WTC11 (cell line): ENCODE results near the gene TMEM9. TPM values are rescaled to one million over a fixed set of nuclear protein-coding genes. Genes with fewer than 3 reads are reported as not detected.

Experiments used
- ATAC-seq: fragments of 200-7000 bp; cut with Tn5 transposase; 2 replicates; pipeline ENCODE4 v1.10.0; 2021; ENCODE audit warnings: mild to moderate bottlenecking, moderate library complexity
- CTCF ChIA-PET: fragments of 300-600 bp; sonication (Branson Sonifier 250); formaldehyde crosslinking; loops from one replicate; lab custom pipeline; 2021; ENCODE audit warnings: antibody characterized with exemption; lab: Charles Lee
- POLR2A ChIA-PET: fragments of 350-600 bp; sonication (Branson Sonifier 250); formaldehyde crosslinking; loops from one replicate; lab custom pipeline; 2021; ENCODE audit warnings: antibody characterized with exemption; lab: Charles Lee
- DNase-seq: peaks from one replicate; pipeline ENCODE4 v3.0.0; 2021; ENCODE audit warnings: low spot score
- H3K27ac Mint-ChIP-seq: 2 replicates; pipeline ENCODE4 v1.8.0; 2021; ENCODE audit warnings: mixed read lengths
- H3K27me3 Mint-ChIP-seq: 2 replicates; pipeline ENCODE4 v1.8.0; 2021; ENCODE audit warnings: low read depth, mild to moderate bottlenecking, moderate library complexity, mixed read lengths
- H3K36me3 Mint-ChIP-seq: 2 replicates; pipeline ENCODE4 v1.8.0; 2021; ENCODE audit warnings: mixed read lengths
- H3K4me1 Mint-ChIP-seq: 2 replicates; pipeline ENCODE4 v1.8.0; 2022; ENCODE audit warnings: mixed read lengths
- H3K4me3 Mint-ChIP-seq: 2 replicates; pipeline ENCODE4 v1.8.0; 2021; ENCODE audit warnings: mild to moderate bottlenecking, moderate library complexity, mixed read lengths
- H3K9me3 Mint-ChIP-seq: 2 replicates; pipeline ENCODE4 v1.8.0; 2021; ENCODE audit warnings: mixed read lengths
- EMX1 ChIP-seq: fragments of 250-450 bp; sonication (Bioruptor Pico); IDR thresholded peaks from 2 replicates; pipeline ENCODE4 v1.8.0; 2021; ENCODE audit warnings: mild to moderate bottlenecking
- HMGA2 ChIP-seq: fragments of 250-450 bp; sonication (Bioruptor Pico); IDR thresholded peaks from 2 replicates; pipeline ENCODE4 v1.4.0; 2021; ENCODE audit warnings: mild to moderate bottlenecking, moderate library complexity
- IRF2 ChIP-seq: sonication (generic); formaldehyde crosslinking; IDR thresholded peaks from 2 replicates; pipeline ENCODE4 v1.8.0; 2022; ENCODE audit warnings: low read depth, missing genetic modification reagents, borderline replicate concordance
- MXD4 ChIP-seq: fragments of 250-450 bp; sonication (Bioruptor Pico); IDR thresholded peaks from 2 replicates; pipeline ENCODE4 v1.8.0; 2021; ENCODE audit warnings: mild to moderate bottlenecking, moderate library complexity, borderline replicate concordance
- NFE2L1 ChIP-seq: sonication (generic); formaldehyde crosslinking; IDR thresholded peaks from 2 replicates; pipeline ENCODE4 v1.8.1; 2023; ENCODE audit warnings: missing genetic modification reagents
- NFYB ChIP-seq: sonication (generic); formaldehyde crosslinking; conservative IDR thresholded peaks from 2 replicates; pipeline ENCODE4 v1.8.0; 2022; ENCODE audit warnings: low read depth, missing genetic modification reagents
- NR2C2 ChIP-seq: sonication (generic); formaldehyde crosslinking; IDR thresholded peaks from 2 replicates; pipeline ENCODE4 v1.8.0; 2022; ENCODE audit warnings: mild to moderate bottlenecking, missing genetic modification reagents
- RORB ChIP-seq: fragments of 250-450 bp; sonication (Bioruptor Pico); IDR thresholded peaks from 2 replicates; pipeline ENCODE4 v1.9.0; 2021; ENCODE audit warnings: mild to moderate bottlenecking
- SMAD3 ChIP-seq: sonication (generic); formaldehyde crosslinking; IDR thresholded peaks from 2 replicates; pipeline ENCODE4 v1.8.0; 2022; ENCODE audit warnings: missing genetic modification reagents, mild to moderate bottlenecking, borderline replicate concordance
- TP53 ChIP-seq: sonication (generic); formaldehyde crosslinking; IDR thresholded peaks from 2 replicates; pipeline ENCODE4 v1.8.1; 2023; ENCODE audit warnings: mild to moderate bottlenecking, missing genetic modification reagents
- ZNF232 ChIP-seq: sonication (generic); formaldehyde crosslinking; IDR thresholded peaks from 2 replicates; pipeline ENCODE4 v1.8.0; 2022; ENCODE audit warnings: mild to moderate bottlenecking, missing genetic modification reagents
- total RNA-seq: library from RNA; stranded (reverse); gene quantifications from 3 replicates; pipeline ENCODE4 v1.2.3, GENCODE V29; 2021
- TF ChIP-seq, protein P1 (sequence below): sonication (generic); formaldehyde crosslinking; IDR thresholded peaks from 2 replicates; pipeline ENCODE4 v1.8.0; 2023; ENCODE audit warnings: missing genetic modification reagents
- TF ChIP-seq, protein P2 (sequence below): sonication (generic); formaldehyde crosslinking; IDR thresholded peaks from 2 replicates; pipeline ENCODE4 v1.8.1; 2022; ENCODE audit warnings: missing genetic modification reagents, borderline replicate concordance
- TF ChIP-seq, protein P3 (sequence below): sonication (generic); formaldehyde crosslinking; IDR thresholded peaks from 2 replicates; pipeline ENCODE4 v1.8.1; 2023; ENCODE audit warnings: mild to moderate bottlenecking, missing genetic modification reagents, moderate library complexity
- TF ChIP-seq, protein P4 (sequence below): sonication (generic); formaldehyde crosslinking; IDR thresholded peaks from 2 replicates; pipeline ENCODE4 v1.8.1; 2022; ENCODE audit warnings: low read depth, missing genetic modification reagents, borderline replicate concordance
- TF ChIP-seq, protein P5 (sequence below): sonication (generic); formaldehyde crosslinking; conservative IDR thresholded peaks from 2 replicates; pipeline ENCODE4 v1.8.1; 2023; ENCODE audit warnings: mild to moderate bottlenecking, low read depth, missing genetic modification reagents, moderate library complexity
- TF ChIP-seq, protein P6 (sequence below): sonication (generic); formaldehyde crosslinking; IDR thresholded peaks from 2 replicates; pipeline ENCODE4 v1.8.1; 2023; ENCODE audit warnings: mild to moderate bottlenecking, missing genetic modification reagents
- TF ChIP-seq, protein P7 (sequence below): sonication (generic); formaldehyde crosslinking; IDR thresholded peaks from 2 replicates; pipeline ENCODE4 v1.8.1; 2023; ENCODE audit warnings: mild to moderate bottlenecking, missing genetic modification reagents, borderline replicate concordance
- TF ChIP-seq, protein P8 (sequence below): fragments of 250-450 bp; sonication (Bioruptor Pico); IDR thresholded peaks from 2 replicates; pipeline ENCODE4 v1.9.0; 2021; ENCODE audit warnings: mild to moderate bottlenecking
- TF ChIP-seq, protein P9 (sequence below): fragments of 250-450 bp; sonication (Bioruptor Pico); IDR thresholded peaks from 2 replicates; pipeline ENCODE4 v2.1.2; 2022; ENCODE audit warnings: mild to moderate bottlenecking, moderate library complexity

The TMEM9 gene
- total RNA-seq, 1 experiment from 2014 or later = 97.5 TPM

DNA sequence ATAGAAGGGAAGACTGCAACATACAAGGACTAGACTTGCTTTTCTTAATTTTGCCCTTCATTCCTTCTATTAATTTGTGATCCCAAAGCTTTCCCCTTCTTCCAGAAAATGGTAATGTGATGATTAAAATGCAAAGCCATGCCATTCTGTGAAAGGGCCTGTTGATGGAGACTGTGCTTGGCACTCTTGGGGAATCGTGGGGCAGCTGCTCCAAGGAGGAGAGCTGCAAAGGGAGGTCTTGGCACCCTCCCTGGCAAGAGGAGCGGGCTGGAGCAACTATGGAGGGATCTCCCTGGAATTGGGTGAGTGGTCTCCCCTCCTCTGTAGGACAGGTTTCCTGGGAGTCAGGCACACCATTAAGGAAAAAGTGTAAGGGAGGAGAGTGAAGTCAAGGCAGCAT, 58.7 kb downstream of the TMEM9 start:
- no peaks in the 10 kb centered on the region for H3K9me3 Mint-ChIP-seq
- no peak for DNase-seq
- ChIA-PET POLR2A (no interaction called here), CTCF (interaction anchor here (1.5 to 3.0 kb wide), 3 partner anchors 10 to 58 kb away, joined by 3 to 14 read pairs (median 10); partner anchors contain the start of gene TMEM9)
- no peaks in the 10 kb centered on the region for H3K27me3 Mint-ChIP-seq
- H3K27ac Mint-ChIP-seq = no peak overlapping the region
- H3K36me3 Mint-ChIP-seq = no peaks in the 10 kb centered on the region
- no peak overlapping the region for H3K4me3 Mint-ChIP-seq
- TF ChIP-seq, protein P1, sequence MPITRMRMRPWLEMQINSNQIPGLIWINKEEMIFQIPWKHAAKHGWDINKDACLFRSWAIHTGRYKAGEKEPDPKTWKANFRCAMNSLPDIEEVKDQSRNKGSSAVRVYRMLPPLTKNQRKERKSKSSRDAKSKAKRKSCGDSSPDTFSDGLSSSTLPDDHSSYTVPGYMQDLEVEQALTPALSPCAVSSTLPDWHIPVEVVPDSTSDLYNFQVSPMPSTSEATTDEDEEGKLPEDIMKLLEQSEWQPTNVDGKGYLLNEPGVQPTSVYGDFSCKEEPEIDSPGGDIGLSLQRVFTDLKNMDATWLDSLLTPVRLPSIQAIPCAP = no peak
- TF ChIP-seq, protein P2, sequence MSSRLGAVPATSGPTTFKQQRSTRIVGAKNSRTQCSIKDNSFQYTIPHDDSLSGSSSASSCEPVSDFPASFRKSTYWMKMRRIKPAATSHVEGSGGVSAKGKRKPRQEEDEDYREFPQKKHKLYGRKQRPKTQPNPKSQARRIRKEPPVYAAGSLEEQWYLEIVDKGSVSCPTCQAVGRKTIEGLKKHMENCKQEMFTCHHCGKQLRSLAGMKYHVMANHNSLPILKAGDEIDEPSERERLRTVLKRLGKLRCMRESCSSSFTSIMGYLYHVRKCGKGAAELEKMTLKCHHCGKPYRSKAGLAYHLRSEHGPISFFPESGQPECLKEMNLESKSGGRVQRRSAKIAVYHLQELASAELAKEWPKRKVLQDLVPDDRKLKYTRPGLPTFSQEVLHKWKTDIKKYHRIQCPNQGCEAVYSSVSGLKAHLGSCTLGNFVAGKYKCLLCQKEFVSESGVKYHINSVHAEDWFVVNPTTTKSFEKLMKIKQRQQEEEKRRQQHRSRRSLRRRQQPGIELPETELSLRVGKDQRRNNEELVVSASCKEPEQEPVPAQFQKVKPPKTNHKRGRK (CRISPR knock-in tag) = no peak
- TF ChIP-seq, protein P3, sequence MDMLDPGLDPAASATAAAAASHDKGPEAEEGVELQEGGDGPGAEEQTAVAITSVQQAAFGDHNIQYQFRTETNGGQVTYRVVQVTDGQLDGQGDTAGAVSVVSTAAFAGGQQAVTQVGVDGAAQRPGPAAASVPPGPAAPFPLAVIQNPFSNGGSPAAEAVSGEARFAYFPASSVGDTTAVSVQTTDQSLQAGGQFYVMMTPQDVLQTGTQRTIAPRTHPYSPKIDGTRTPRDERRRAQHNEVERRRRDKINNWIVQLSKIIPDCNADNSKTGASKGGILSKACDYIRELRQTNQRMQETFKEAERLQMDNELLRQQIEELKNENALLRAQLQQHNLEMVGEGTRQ (CRISPR knock-in tag) = no peak
- TF ChIP-seq RORB (CRISPR knock-in tag) = no peak
- TF ChIP-seq, protein P4, sequence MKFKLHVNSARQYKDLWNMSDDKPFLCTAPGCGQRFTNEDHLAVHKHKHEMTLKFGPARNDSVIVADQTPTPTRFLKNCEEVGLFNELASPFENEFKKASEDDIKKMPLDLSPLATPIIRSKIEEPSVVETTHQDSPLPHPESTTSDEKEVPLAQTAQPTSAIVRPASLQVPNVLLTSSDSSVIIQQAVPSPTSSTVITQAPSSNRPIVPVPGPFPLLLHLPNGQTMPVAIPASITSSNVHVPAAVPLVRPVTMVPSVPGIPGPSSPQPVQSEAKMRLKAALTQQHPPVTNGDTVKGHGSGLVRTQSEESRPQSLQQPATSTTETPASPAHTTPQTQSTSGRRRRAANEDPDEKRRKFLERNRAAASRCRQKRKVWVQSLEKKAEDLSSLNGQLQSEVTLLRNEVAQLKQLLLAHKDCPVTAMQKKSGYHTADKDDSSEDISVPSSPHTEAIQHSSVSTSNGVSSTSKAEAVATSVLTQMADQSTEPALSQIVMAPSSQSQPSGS = no peak
- no peak for TF ChIP-seq SMAD3 (CRISPR knock-in tag)
- TF ChIP-seq, protein P5, sequence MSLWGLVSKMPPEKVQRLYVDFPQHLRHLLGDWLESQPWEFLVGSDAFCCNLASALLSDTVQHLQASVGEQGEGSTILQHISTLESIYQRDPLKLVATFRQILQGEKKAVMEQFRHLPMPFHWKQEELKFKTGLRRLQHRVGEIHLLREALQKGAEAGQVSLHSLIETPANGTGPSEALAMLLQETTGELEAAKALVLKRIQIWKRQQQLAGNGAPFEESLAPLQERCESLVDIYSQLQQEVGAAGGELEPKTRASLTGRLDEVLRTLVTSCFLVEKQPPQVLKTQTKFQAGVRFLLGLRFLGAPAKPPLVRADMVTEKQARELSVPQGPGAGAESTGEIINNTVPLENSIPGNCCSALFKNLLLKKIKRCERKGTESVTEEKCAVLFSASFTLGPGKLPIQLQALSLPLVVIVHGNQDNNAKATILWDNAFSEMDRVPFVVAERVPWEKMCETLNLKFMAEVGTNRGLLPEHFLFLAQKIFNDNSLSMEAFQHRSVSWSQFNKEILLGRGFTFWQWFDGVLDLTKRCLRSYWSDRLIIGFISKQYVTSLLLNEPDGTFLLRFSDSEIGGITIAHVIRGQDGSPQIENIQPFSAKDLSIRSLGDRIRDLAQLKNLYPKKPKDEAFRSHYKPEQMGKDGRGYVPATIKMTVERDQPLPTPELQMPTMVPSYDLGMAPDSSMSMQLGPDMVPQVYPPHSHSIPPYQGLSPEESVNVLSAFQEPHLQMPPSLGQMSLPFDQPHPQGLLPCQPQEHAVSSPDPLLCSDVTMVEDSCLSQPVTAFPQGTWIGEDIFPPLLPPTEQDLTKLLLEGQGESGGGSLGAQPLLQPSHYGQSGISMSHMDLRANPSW = no peak
- no peak for TF ChIP-seq TP53 (CRISPR knock-in tag)
- TF ChIP-seq, protein P6, sequence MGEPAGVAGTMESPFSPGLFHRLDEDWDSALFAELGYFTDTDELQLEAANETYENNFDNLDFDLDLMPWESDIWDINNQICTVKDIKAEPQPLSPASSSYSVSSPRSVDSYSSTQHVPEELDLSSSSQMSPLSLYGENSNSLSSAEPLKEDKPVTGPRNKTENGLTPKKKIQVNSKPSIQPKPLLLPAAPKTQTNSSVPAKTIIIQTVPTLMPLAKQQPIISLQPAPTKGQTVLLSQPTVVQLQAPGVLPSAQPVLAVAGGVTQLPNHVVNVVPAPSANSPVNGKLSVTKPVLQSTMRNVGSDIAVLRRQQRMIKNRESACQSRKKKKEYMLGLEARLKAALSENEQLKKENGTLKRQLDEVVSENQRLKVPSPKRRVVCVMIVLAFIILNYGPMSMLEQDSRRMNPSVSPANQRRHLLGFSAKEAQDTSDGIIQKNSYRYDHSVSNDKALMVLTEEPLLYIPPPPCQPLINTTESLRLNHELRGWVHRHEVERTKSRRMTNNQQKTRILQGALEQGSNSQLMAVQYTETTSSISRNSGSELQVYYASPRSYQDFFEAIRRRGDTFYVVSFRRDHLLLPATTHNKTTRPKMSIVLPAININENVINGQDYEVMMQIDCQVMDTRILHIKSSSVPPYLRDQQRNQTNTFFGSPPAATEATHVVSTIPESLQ (CRISPR knock-in tag) = no peak
- TF ChIP-seq HMGA2 (CRISPR knock-in tag) = no peak
- no peak for TF ChIP-seq NFYB (CRISPR knock-in tag)
- TF ChIP-seq, protein P7, sequence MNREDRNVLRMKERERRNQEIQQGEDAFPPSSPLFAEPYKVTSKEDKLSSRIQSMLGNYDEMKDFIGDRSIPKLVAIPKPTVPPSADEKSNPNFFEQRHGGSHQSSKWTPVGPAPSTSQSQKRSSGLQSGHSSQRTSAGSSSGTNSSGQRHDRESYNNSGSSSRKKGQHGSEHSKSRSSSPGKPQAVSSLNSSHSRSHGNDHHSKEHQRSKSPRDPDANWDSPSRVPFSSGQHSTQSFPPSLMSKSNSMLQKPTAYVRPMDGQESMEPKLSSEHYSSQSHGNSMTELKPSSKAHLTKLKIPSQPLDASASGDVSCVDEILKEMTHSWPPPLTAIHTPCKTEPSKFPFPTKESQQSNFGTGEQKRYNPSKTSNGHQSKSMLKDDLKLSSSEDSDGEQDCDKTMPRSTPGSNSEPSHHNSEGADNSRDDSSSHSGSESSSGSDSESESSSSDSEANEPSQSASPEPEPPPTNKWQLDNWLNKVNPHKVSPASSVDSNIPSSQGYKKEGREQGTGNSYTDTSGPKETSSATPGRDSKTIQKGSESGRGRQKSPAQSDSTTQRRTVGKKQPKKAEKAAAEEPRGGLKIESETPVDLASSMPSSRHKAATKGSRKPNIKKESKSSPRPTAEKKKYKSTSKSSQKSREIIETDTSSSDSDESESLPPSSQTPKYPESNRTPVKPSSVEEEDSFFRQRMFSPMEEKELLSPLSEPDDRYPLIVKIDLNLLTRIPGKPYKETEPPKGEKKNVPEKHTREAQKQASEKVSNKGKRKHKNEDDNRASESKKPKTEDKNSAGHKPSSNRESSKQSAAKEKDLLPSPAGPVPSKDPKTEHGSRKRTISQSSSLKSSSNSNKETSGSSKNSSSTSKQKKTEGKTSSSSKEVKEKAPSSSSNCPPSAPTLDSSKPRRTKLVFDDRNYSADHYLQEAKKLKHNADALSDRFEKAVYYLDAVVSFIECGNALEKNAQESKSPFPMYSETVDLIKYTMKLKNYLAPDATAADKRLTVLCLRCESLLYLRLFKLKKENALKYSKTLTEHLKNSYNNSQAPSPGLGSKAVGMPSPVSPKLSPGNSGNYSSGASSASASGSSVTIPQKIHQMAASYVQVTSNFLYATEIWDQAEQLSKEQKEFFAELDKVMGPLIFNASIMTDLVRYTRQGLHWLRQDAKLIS (CRISPR knock-in tag) = no peak
- TF ChIP-seq, protein P8, sequence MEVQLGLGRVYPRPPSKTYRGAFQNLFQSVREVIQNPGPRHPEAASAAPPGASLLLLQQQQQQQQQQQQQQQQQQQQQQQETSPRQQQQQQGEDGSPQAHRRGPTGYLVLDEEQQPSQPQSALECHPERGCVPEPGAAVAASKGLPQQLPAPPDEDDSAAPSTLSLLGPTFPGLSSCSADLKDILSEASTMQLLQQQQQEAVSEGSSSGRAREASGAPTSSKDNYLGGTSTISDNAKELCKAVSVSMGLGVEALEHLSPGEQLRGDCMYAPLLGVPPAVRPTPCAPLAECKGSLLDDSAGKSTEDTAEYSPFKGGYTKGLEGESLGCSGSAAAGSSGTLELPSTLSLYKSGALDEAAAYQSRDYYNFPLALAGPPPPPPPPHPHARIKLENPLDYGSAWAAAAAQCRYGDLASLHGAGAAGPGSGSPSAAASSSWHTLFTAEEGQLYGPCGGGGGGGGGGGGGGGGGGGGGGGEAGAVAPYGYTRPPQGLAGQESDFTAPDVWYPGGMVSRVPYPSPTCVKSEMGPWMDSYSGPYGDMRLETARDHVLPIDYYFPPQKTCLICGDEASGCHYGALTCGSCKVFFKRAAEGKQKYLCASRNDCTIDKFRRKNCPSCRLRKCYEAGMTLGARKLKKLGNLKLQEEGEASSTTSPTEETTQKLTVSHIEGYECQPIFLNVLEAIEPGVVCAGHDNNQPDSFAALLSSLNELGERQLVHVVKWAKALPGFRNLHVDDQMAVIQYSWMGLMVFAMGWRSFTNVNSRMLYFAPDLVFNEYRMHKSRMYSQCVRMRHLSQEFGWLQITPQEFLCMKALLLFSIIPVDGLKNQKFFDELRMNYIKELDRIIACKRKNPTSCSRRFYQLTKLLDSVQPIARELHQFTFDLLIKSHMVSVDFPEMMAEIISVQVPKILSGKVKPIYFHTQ (CRISPR knock-in tag) = no peak
- no peak for TF ChIP-seq NFE2L1
- no peak for TF ChIP-seq IRF2 (CRISPR knock-in tag)
- no peak for TF ChIP-seq ZNF232 (CRISPR knock-in tag)
- no peak for TF ChIP-seq NR2C2 (CRISPR knock-in tag)
- TF ChIP-seq EMX1 (CRISPR knock-in tag) = no peak
- TF ChIP-seq MXD4 (CRISPR knock-in tag) = no peak
- TF ChIP-seq, protein P9, sequence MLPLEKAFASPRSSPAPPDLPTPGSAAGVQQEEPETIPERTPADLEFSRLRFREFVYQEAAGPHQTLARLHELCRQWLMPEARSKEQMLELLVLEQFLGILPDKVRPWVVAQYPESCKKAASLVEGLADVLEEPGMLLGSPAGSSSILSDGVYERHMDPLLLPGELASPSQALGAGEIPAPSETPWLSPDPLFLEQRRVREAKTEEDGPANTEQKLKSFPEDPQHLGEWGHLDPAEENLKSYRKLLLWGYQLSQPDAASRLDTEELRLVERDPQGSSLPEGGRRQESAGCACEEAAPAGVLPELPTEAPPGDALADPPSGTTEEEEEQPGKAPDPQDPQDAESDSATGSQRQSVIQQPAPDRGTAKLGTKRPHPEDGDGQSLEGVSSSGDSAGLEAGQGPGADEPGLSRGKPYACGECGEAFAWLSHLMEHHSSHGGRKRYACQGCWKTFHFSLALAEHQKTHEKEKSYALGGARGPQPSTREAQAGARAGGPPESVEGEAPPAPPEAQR (CRISPR knock-in tag) = no peak
- TF ChIP-seq, all 79 proteins: peak for 0
- H3K4me1 Mint-ChIP-seq = no peaks in the 10 kb centered on the region
- ATAC-seq = no peak
